Activated naive CD8-positive, alpha-beta T cell treated with anti-CD3 and anti-CD28 coated beads, Interleukin-2, amount 50 U/mL, for 16 hours (primary cell): ENCODE results near the gene GLRA2.
"Not testable (repeated sequence)": the region's sequence is repeated elsewhere in the genome, so short reads cannot be mapped to it uniquely, and the experiment has no call there.

ENCODE experiments used
- DNase-seq: peaks from one replicate; pipeline ENCODE4 v3.0.0-alpha.2; 2020; ENCODE audit warnings: low read depth, low spot score

The GLRA2 gene

GRCh38 chrX:14590693-14591424, 61.5 kb downstream of the GLRA2 start:
- DNase-seq = no peak

- DNase-seq = no peak
These were observed 62.6 kb downstream of the GLRA2 start for GRCh38 chrX:14591976-14592375.

DNA sequence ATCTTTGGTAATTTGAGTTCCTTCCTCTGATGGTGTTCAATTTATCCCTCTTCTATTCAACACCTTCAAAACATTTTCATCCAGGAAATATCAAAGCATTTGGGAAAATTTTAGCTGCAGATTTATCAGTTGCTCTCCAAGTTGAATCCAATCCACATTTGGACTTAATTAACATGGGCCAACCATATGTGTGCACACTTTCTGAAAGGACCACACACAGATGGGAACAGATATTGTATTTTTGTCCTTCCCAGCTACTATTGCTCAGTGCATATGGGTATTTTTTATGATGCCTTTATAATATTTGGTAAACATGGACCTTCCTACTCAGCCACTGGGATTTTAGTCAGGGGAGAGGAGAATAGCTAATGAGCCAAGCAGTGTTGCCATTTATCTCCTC, 65.2 kb downstream of the GLRA2 start:
- no peak for DNase-seq

- no peak for DNase-seq
These were observed 69.0 kb downstream of the GLRA2 start for GRCh38 chrX:14598330-14598729.

- DNase-seq = no peak
These were observed 78.2 kb downstream of the GLRA2 start for GRCh38 chrX:14607446-14607985.

DNA sequence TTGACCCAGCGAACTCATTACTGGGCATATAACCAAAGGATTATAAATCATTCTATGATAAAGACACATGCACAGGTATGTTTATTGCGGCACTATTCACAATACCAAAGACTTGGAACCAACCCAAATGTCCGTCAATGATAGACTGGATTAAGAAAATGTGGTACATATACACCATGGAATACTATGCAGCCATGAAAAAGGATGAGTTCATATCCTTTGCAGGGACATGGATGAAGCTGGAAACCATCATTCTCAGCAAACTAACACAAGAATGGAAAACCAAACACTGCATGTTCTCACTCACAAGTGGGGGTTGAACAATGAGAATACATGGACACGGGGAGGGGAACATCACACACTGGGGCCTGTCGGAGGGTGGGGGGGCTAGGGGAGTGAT, 83.1 kb downstream of the GLRA2 start:
- not testable (repeated sequence) for DNase-seq

DNA sequence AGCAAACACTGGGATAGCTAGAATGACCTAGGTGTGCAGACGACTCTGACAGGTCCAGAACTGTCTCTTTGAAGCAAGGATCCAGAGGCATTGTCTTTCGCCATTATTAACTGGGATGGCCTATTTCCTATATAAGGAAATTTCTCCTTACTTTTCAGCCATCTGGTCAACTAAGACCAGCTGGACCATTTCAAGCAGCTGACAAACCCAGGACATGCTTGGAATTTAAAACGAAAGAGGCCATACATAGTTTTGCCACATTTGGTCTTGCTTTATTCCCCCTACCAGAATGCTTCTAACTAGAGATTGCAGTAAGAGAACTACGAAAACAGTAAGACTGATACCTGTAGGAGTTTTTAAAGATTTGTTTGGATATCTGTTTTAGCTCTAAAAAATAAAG, 87.0 kb downstream of the GLRA2 start:
- DNase-seq = no peak

DNA sequence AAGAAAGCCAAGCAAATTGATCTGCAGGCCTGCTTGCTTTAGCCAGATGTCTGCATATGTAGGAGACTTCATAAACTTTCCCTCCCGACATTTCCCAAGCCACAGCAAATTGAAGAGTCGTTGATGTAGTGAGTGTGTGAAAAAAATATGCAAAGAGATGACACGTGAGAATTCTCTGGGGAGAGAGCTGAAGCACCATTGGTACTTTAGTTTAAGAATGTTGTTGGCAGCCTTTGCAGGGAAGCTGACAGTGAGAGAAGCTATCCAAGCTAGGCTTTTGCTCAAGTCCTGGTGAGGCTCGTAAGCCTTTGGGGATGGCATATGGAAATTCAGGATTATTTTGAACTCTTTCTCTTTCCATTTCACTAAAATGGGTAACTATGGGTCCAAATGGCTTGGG, 87.5 kb downstream of the GLRA2 start:
- no peak for DNase-seq

DNA sequence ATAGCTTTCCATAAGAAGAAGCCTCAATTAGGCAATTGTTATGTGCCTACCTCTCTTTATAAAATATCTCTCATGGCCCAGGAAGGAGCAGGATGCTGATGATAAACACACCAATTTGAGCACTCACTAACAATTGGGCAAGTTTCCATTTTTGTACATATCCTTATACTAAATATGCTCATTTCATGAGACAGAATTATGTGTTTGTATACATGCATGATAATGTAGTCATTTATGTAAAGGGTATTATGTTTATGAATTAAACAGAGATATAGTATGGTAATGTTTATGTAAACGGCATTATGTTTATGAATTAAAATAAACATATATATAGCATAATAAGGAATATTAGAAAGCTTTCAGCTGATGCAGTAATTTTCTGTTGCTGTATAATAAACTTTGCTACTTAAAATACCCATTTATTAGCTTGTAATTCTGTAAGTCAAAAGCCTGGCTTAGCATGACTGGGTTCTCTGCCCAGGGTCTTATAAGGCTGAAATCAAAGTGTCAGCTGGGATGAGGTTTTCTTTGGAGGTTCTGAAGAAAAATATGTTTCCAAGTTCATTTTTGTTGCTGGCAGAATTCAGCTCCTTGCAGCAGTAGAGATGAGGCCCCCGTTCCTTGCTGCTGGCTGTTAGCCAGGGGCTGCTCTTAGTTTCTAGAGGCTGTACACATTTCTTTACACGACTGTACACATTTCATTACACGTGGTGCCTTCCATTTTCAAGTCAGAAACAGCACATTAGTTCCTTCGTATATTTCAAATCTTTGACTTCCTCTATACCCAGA, 89.0 kb downstream of the GLRA2 start:
- DNase-seq = no peak

DNA sequence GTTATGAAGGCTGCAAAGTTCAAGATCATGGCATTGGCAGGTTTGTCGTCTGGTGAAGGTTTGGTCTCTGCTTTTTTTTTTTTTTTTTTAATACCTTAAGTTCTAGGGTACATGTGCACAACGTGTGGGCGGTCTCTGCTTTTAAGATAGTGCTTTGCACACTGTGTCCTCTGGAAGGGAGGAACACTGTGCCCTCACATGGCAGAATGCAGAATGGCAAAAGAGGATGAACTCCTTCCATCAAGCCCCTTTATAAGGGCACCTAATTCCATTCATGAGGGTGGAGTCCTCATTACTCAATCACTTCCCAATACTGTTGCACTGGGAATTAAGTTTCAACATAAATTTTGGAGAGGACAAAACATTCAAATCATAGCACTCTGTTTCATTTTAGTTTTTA, 101.4 kb downstream of the GLRA2 start:
- no peak for DNase-seq

DNA sequence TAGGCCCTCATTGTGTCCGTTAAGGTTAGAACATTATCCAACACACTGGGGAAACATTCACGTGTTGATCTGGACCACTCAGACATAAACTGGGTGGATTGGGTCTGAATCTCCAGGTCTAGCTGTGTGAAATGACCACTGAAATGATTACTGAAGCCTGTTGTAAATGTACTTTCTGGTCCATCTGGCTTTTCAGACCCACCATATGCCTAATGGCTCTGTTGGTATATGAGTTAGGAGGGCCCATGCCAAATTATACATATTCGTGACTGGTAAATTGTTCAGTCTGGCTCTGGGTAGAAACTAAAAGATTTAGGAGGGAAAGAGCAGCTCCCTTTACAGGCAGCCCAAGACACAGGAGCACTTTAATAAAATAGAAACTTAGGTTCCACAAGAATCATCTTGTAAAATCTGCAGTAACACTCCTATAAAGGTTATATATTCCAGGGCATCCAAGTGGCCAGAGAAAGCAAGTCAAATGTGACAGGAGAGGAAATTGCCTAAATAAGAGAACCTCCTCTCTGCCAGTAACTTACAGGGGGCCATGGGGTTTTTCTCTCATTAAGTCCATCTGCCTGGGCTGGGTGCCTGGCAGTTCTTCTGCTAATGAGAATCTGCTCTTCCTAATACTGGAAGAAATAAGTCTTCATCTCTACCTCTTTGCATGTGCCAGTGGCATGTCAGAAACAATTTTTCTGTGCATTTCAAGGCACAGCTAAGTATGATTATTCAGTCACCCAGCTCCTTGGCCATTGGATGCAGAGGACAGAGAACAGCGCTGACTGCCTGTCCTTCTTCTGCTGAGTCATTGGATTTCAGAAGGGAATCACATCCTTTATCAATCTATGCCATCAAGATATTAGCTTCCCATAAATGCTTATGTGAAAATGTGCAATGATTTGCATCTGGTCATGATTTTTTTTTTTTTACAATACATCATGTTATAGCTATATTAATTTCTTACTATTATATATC, 112.6 kb downstream of the GLRA2 start:
- DNase-seq = no peak

- no peak for DNase-seq
These were observed 131.6 kb downstream of the GLRA2 start for GRCh38 chrX:14660970-14661369.

DNA sequence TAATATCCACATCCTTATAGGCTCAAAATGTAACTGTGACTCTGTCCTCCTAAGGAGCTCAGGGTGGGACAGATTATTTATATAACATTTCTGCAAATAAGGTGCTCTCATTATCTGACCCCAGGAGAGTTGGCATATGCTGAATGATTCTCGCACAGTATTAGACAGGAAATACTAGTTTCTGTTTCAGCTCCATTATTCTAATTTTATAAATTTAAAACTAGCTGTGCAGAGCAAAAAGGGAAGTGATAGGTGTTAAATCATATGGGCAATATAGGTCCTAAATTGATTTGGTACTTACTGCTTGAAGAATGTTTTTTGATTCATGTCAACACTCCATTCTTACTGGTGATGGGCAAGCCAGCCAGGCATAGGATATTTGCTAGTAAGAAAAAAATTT, 141.5 kb downstream of the GLRA2 start:
- no peak for DNase-seq

GRCh38 chrX:14672611-14673172, 143.4 kb downstream of the GLRA2 start:
- DNase-seq = no peak

DNA sequence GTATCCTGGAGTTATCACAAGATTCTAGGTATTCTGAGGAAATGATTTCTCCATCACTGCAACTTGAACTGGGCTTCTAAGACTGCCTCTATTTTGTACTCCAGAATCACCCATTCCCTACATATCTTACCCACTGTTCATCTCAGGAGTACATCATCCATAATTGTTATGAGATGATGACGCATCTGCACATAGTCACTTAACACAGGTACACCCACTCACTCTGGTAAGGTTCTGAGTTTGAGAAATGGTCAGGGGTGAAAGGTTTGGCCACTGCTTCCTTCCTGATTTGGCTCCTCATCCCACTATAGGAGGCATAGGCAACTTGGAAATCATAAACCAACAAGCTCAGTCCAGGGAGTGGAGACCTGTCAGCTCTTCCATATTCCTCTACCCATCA, 143.9 kb downstream of the GLRA2 start:
- DNase-seq = no peak

DNA sequence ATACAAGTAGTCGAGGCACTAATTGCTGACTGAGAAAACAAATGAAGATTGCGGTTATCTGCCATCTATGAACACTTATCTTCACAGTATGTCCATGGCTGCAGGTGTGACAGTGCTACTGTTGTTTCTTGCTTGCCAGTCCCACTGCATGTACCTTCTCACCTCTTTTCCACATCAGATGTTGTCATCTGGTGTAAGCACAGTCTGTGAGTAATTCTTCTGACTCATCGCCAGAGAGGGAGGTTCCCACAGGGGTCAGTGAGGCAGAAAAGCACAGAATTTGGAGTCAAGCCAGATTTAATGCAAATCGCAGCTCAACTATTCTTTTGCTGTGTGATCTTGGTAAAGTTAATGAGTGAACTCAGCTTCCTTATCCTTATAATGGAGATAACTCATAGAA, 144.4 kb downstream of the GLRA2 start:
- DNase-seq = no peak

DNA sequence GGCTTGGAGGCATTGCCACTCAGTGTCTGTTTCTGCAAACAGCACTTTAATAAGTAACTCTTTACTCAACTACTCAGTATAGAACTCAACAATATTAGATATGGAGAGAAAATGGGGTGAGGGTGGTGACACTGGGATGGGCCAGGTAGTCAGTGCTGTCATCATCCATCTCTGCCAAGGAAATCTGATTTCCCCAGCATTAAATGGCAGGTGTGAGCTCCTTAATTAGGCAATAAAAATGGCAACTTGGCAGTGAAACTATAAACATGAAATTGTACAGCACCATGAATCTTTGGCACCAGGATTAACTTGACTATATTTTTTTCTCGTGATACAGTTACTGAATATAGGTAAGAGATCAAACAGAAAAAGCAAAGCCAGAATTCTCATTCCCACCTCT, 146.2 kb downstream of the GLRA2 start:
- DNase-seq = no peak

GRCh38 chrX:14676431-14676830, 147.1 kb downstream of the GLRA2 start:
- no peak for DNase-seq

- DNase-seq = not testable (repeated sequence)
These were observed 159.0 kb downstream of the GLRA2 start for GRCh38 chrX:14688331-14688730.

GRCh38 chrX:14690553-14690952, 161.2 kb downstream of the GLRA2 start:
- no peak for DNase-seq

DNA sequence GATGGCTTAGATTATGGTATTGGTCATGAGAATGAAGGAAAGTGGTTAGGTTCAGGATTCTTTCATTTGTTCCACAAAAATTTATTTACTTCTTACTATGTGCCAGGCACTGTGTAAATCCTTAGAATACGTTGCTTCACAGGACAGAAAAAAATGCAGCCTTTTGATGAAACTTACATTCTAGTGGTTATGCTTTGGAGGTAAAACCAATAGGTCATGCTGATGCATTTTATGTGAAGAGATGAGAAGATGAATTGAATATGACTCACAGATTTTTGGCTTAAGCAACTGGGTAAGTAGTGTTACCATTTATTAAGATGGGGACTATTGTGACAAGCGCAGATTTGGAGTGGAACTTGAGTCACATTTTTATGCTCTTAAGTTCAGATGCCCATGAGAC, 165.3 kb downstream of the GLRA2 start:
- no peak for DNase-seq
